Upper lobe of right lung (tissue), 1 donor: Measurements from ENCODE around the gene PROCA1. TPM values are rescaled to one million over a fixed set of nuclear protein-coding genes. Genes with fewer than 3 reads are reported as not detected.

Source experiments
- ATAC-seq: fragments of 200-7000 bp; cut with Tn5 transposase; one replicate; pipeline ENCODE4 v1.9.1; 2020; ENCODE audit warnings: mild to moderate bottlenecking, moderate library complexity
- DNase-seq: peaks from one replicate; pipeline ENCODE4 v3.0.0-alpha.2; 2020
- H3K27ac ChIP-seq: fragments of 200-600 bp; one replicate; pipeline ENCODE4 v1.8.0; 2022
- H3K27me3 ChIP-seq: fragments of 200-600 bp; one replicate; pipeline ENCODE4 v1.8.0; 2022; ENCODE audit warnings: mild to moderate bottlenecking
- H3K36me3 ChIP-seq: fragments of 200-600 bp; one replicate; pipeline ENCODE4 v1.8.0; 2022
- H3K4me1 ChIP-seq: fragments of 200-600 bp; one replicate; pipeline ENCODE4 v1.8.0; 2022
- H3K4me3 ChIP-seq: fragments of 200-600 bp; one replicate; pipeline ENCODE4 v1.8.0; 2022; ENCODE audit warnings: mild to moderate bottlenecking
- H3K9me3 ChIP-seq: fragments of 200-600 bp; one replicate; pipeline ENCODE4 v1.8.0; 2022
- CTCF ChIP-seq: fragments of 200-600 bp; IDR thresholded peaks from one replicate; pipeline ENCODE4 v1.8.0; 2022; ENCODE audit warnings: antibody characterized with exemption
- intact Hi-C: fragments of 100-400 bp; cut with DNase I; formaldehyde crosslinking; loops from one replicate; pipeline ENCODE4 v1.11.0; 2022
- total RNA-seq: library from RNA; stranded (reverse); fragmentation: NEBNext Ultra II Directional; extraction: Animal tissue kit (Norgen Biotek cat#: 25700); gene quantifications from one replicate; pipeline ENCODE4 v1.2.1, GENCODE V29; 2021
- donor health status: DM: no; HTN: yes; CAD: no; lungs with severe emphysema.

PROCA1 gene
- total RNA-seq, 1 donor from 2014 or later: 3.3 TPM

- Histone ChIP-seq H3K27me3 (no peaks in the 10 kb centered on the region), H3K4me3 (no peak overlapping the region), H3K27ac (no peak overlapping the region), H3K9me3 (no peaks in the 10 kb centered on the region), H3K4me1 (no peaks in the 10 kb centered on the region), H3K36me3 (no peaks in the 10 kb centered on the region)
- intact Hi-C loops: no loop called here
- DNase-seq: no peak
- no peak for TF ChIP-seq CTCF
- ATAC-seq: peak; percentile 38
Measured at GRCh38 chr17:28735242-28735722, 23.6 kb upstream of the PROCA1 start.

- Histone ChIP-seq H3K27me3 (no peaks in the 10 kb centered on the region), H3K36me3 (no peaks in the 10 kb centered on the region), H3K4me1 (no peaks in the 10 kb centered on the region), H3K27ac (no peak overlapping the region), H3K9me3 (no peaks in the 10 kb centered on the region), H3K4me3 (no peak overlapping the region)
- DNase-seq: no peak
- ATAC-seq: no peak
- intact Hi-C loops: no loop called here
- TF ChIP-seq CTCF: no peak
Measured at GRCh38 chr17:28734712-28735241, 23.1 kb upstream of the PROCA1 start.

GRCh38 chr17:28733346-28733745, 21.7 kb upstream of the PROCA1 start:
- intact Hi-C loops: no loop called here
- Histone ChIP-seq H3K9me3 (no peaks in the 10 kb centered on the region), H3K36me3 (no peaks in the 10 kb centered on the region), H3K4me1 (peaks cover 8% of the 10 kb centered on the region), H3K27ac (no peak overlapping the region), H3K4me3 (no peak overlapping the region), H3K27me3 (no peaks in the 10 kb centered on the region)
- no peak for DNase-seq
- ATAC-seq: no peak
- no peak for TF ChIP-seq CTCF

- H3K4me3 ChIP-seq: no peak overlapping the region
- ATAC-seq: no peak
- TF ChIP-seq CTCF: no peak
- H3K9me3 ChIP-seq: no peaks in the 10 kb centered on the region
- DNase-seq: no peak
- H3K36me3 ChIP-seq: no peaks in the 10 kb centered on the region
- no peaks in the 10 kb centered on the region for H3K27me3 ChIP-seq
- no peak overlapping the region for H3K27ac ChIP-seq
- H3K4me1 ChIP-seq: peaks cover 20% of the 10 kb centered on the region
- intact Hi-C loops: no loop called here
Measured at GRCh38 chr17:28729950-28730330, 18.3 kb upstream of the PROCA1 start.

- Histone ChIP-seq H3K27ac (peak within 1 kb of the TSS; percentile 95), H3K36me3 (peaks cover 13% of the 10 kb centered on the region), H3K27me3 (no peaks in the 10 kb centered on the region), H3K9me3 (no peaks in the 10 kb centered on the region), H3K4me1 (peaks cover 23% of the 10 kb centered on the region), H3K4me3 (peak within 1 kb of the TSS; percentile 64)
- DNase-seq (peak; percentile 98), ATAC-seq (peak; percentile 77)
- no peak for TF ChIP-seq CTCF
- intact Hi-C loops: no loop called here
Measured at GRCh38 chr17:28728364-28729200, 16.9 kb upstream of the PROCA1 start, which contains the start of gene NEK8. TSS of gene NEK8 (plus strand) at chr17:28728788. CDS start at chr17:28728814, 26 bp downstream.
